WTC11 (cell line): ENCODE data around the gene KLHL41. TPM values are rescaled to one million over a fixed set of nuclear protein-coding genes. Genes with fewer than 3 reads are reported as not detected.

ENCODE experiments used
- ATAC-seq: fragments of 200-7000 bp; cut with Tn5 transposase; 2 replicates; pipeline ENCODE4 v1.10.0; 2021; ENCODE audit warnings: mild to moderate bottlenecking, moderate library complexity
- CTCF ChIA-PET: fragments of 300-600 bp; sonication (Branson Sonifier 250); formaldehyde crosslinking; loops from one replicate; lab custom pipeline; 2021; ENCODE audit warnings: antibody characterized with exemption; lab: Charles Lee
- POLR2A ChIA-PET: fragments of 350-600 bp; sonication (Branson Sonifier 250); formaldehyde crosslinking; loops from one replicate; lab custom pipeline; 2021; ENCODE audit warnings: antibody characterized with exemption; lab: Charles Lee
- DNase-seq: peaks from one replicate; pipeline ENCODE4 v3.0.0; 2021; ENCODE audit warnings: low spot score
- H3K27ac Mint-ChIP-seq: 2 replicates; pipeline ENCODE4 v1.8.0; 2021; ENCODE audit warnings: mixed read lengths
- H3K27me3 Mint-ChIP-seq: 2 replicates; pipeline ENCODE4 v1.8.0; 2021; ENCODE audit warnings: low read depth, mild to moderate bottlenecking, moderate library complexity, mixed read lengths
- H3K36me3 Mint-ChIP-seq: 2 replicates; pipeline ENCODE4 v1.8.0; 2021; ENCODE audit warnings: mixed read lengths
- H3K4me1 Mint-ChIP-seq: 2 replicates; pipeline ENCODE4 v1.8.0; 2022; ENCODE audit warnings: mixed read lengths
- H3K4me3 Mint-ChIP-seq: 2 replicates; pipeline ENCODE4 v1.8.0; 2021; ENCODE audit warnings: mild to moderate bottlenecking, moderate library complexity, mixed read lengths
- H3K9me3 Mint-ChIP-seq: 2 replicates; pipeline ENCODE4 v1.8.0; 2021; ENCODE audit warnings: mixed read lengths
- AFF4 ChIP-seq: sonication (generic); formaldehyde crosslinking; IDR thresholded peaks from 2 replicates; pipeline ENCODE4 v1.8.1; 2023; ENCODE audit warnings: mild to moderate bottlenecking, missing genetic modification reagents, borderline replicate concordance
- ATF1 ChIP-seq: sonication (generic); formaldehyde crosslinking; IDR thresholded peaks from 2 replicates; pipeline ENCODE4 v1.8.1; 2023; ENCODE audit warnings: mild to moderate bottlenecking, moderate library complexity, missing genetic modification reagents
- GTF2I ChIP-seq: fragments of 250-450 bp; sonication (Bioruptor Pico); conservative IDR thresholded peaks from 2 replicates; pipeline ENCODE4 v1.4.0; 2021; ENCODE audit warnings: mild to moderate bottlenecking
- HMGA2 ChIP-seq: fragments of 250-450 bp; sonication (Bioruptor Pico); IDR thresholded peaks from 2 replicates; pipeline ENCODE4 v1.4.0; 2021; ENCODE audit warnings: mild to moderate bottlenecking, moderate library complexity
- IRF2 ChIP-seq: sonication (generic); formaldehyde crosslinking; IDR thresholded peaks from 2 replicates; pipeline ENCODE4 v1.8.0; 2022; ENCODE audit warnings: low read depth, missing genetic modification reagents, borderline replicate concordance
- NR2C2 ChIP-seq: sonication (generic); formaldehyde crosslinking; IDR thresholded peaks from 2 replicates; pipeline ENCODE4 v1.8.0; 2022; ENCODE audit warnings: mild to moderate bottlenecking, missing genetic modification reagents
- OVOL2 ChIP-seq: fragments of 250-450 bp; sonication (Bioruptor Pico); IDR thresholded peaks from 2 replicates; pipeline ENCODE4 v1.9.0; 2021; ENCODE audit warnings: mild to moderate bottlenecking, borderline replicate concordance
- SOX15 ChIP-seq: fragments of 250-450 bp; sonication (Bioruptor Pico); IDR thresholded peaks from 2 replicates; pipeline ENCODE4 v1.9.0; 2021; ENCODE audit warnings: mild to moderate bottlenecking
- TCF7 ChIP-seq: sonication (generic); formaldehyde crosslinking; IDR thresholded peaks from 2 replicates; pipeline ENCODE4 v1.8.0; 2022; ENCODE audit warnings: mild to moderate bottlenecking, low read depth, missing genetic modification reagents, moderate library complexity
- ZBTB43 ChIP-seq: sonication (generic); formaldehyde crosslinking; IDR thresholded peaks from 2 replicates; pipeline ENCODE4 v1.8.1; 2023; ENCODE audit warnings: mild to moderate bottlenecking, missing genetic modification reagents
- ZNF121 ChIP-seq: sonication (generic); formaldehyde crosslinking; IDR thresholded peaks from 2 replicates; pipeline ENCODE4 v1.8.0; 2023; ENCODE audit warnings: missing genetic modification reagents
- ZNF219 ChIP-seq: sonication (generic); formaldehyde crosslinking; IDR thresholded peaks from 2 replicates; pipeline ENCODE4 v1.8.0; 2023; ENCODE audit warnings: missing genetic modification reagents, mild to moderate bottlenecking, borderline replicate concordance
- ZNF317 ChIP-seq: sonication (generic); formaldehyde crosslinking; IDR thresholded peaks from 2 replicates; pipeline ENCODE4 v1.8.1; 2023; ENCODE audit warnings: low read depth, mild to moderate bottlenecking, moderate library complexity, missing genetic modification reagents, borderline replicate concordance
- ZNF425 ChIP-seq: fragments of 250-450 bp; sonication (Bioruptor Pico); conservative IDR thresholded peaks from 2 replicates; pipeline ENCODE4 v1.9.0; 2021; ENCODE audit warnings: mild to moderate bottlenecking
- ZSCAN18 ChIP-seq: fragments of 250-450 bp; sonication (Bioruptor Pico); IDR thresholded peaks from 2 replicates; pipeline ENCODE4 v2.1.2; 2022; ENCODE audit warnings: mild to moderate bottlenecking, moderate library complexity
- total RNA-seq: library from RNA; stranded (reverse); gene quantifications from 3 replicates; pipeline ENCODE4 v1.2.3, GENCODE V29; 2021
- TF ChIP-seq, protein P1 (sequence below): sonication (generic); formaldehyde crosslinking; IDR thresholded peaks from 2 replicates; pipeline ENCODE4 v1.8.0; 2023; ENCODE audit warnings: missing genetic modification reagents, mild to moderate bottlenecking, borderline replicate concordance
- TF ChIP-seq, protein P2 (sequence below): sonication (generic); formaldehyde crosslinking; IDR thresholded peaks from 2 replicates; pipeline ENCODE4 v1.8.1; 2023; ENCODE audit warnings: mild to moderate bottlenecking, missing genetic modification reagents, moderate library complexity
- TF ChIP-seq, protein P3 (sequence below): sonication (generic); formaldehyde crosslinking; IDR thresholded peaks from 2 replicates; pipeline ENCODE4 v1.8.0; 2022; ENCODE audit warnings: mild to moderate bottlenecking, missing genetic modification reagents
- TF ChIP-seq, protein P4 (sequence below): sonication (generic); formaldehyde crosslinking; IDR thresholded peaks from 2 replicates; pipeline ENCODE4 v1.8.1; 2023; ENCODE audit warnings: mild to moderate bottlenecking, missing genetic modification reagents

KLHL41 gene
- total RNA-seq, 1 experiment from 2014 or later = not detected

DNA sequence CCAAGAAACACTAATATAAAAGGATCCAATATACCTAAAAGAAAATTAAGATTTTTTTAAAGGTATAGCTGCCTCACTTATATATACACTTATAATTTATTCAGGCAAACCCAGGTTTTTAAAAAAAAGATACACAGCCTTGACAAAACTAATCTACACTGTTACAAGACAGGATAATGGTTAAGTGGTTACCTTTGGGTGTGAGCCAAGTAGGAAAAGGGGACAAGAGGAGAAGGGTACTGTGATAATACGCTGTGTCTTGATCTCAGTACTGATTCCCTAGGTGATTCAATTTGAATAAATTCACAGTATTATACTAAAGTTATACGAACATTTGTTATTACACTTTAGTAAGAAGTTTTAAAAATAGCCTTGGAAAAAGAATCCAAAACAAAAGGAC lies 30.6 kb downstream of the KLHL41 start (continued):
- no peak for TF ChIP-seq AFF4 (CRISPR knock-in tag)
- TF ChIP-seq, protein P1, sequence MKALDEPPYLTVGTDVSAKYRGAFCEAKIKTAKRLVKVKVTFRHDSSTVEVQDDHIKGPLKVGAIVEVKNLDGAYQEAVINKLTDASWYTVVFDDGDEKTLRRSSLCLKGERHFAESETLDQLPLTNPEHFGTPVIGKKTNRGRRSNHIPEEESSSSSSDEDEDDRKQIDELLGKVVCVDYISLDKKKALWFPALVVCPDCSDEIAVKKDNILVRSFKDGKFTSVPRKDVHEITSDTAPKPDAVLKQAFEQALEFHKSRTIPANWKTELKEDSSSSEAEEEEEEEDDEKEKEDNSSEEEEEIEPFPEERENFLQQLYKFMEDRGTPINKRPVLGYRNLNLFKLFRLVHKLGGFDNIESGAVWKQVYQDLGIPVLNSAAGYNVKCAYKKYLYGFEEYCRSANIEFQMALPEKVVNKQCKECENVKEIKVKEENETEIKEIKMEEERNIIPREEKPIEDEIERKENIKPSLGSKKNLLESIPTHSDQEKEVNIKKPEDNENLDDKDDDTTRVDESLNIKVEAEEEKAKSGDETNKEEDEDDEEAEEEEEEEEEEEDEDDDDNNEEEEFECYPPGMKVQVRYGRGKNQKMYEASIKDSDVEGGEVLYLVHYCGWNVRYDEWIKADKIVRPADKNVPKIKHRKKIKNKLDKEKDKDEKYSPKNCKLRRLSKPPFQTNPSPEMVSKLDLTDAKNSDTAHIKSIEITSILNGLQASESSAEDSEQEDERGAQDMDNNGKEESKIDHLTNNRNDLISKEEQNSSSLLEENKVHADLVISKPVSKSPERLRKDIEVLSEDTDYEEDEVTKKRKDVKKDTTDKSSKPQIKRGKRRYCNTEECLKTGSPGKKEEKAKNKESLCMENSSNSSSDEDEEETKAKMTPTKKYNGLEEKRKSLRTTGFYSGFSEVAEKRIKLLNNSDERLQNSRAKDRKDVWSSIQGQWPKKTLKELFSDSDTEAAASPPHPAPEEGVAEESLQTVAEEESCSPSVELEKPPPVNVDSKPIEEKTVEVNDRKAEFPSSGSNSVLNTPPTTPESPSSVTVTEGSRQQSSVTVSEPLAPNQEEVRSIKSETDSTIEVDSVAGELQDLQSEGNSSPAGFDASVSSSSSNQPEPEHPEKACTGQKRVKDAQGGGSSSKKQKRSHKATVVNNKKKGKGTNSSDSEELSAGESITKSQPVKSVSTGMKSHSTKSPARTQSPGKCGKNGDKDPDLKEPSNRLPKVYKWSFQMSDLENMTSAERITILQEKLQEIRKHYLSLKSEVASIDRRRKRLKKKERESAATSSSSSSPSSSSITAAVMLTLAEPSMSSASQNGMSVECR (CRISPR knock-in tag) = no peak
- no peak for TF ChIP-seq SOX15 (CRISPR knock-in tag)
- TF ChIP-seq ATF1 (CRISPR knock-in tag) = no peak
- TF ChIP-seq OVOL2 = no peak
- no peak for TF ChIP-seq GTF2I (CRISPR knock-in tag)
- no peak for TF ChIP-seq ZNF121
- TF ChIP-seq TCF7 (CRISPR knock-in tag) = no peak
- TF ChIP-seq HMGA2 (CRISPR knock-in tag) = no peak
- TF ChIP-seq ZNF317 (CRISPR knock-in tag) = no peak
- TF ChIP-seq, protein P2, sequence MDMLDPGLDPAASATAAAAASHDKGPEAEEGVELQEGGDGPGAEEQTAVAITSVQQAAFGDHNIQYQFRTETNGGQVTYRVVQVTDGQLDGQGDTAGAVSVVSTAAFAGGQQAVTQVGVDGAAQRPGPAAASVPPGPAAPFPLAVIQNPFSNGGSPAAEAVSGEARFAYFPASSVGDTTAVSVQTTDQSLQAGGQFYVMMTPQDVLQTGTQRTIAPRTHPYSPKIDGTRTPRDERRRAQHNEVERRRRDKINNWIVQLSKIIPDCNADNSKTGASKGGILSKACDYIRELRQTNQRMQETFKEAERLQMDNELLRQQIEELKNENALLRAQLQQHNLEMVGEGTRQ (CRISPR knock-in tag) = no peak
- TF ChIP-seq ZBTB43 = no peak
- TF ChIP-seq, all 79 proteins: peak for 0

- no peaks in the 10 kb centered on the region for H3K4me1 Mint-ChIP-seq
- ATAC-seq = no peak
- H3K27me3 Mint-ChIP-seq = no peaks in the 10 kb centered on the region
- H3K27ac Mint-ChIP-seq = no peak overlapping the region
- ChIA-PET CTCF (no interaction called here), POLR2A (no interaction called here)
- DNase-seq = no peak
- H3K9me3 Mint-ChIP-seq = no peaks in the 10 kb centered on the region
- no peak overlapping the region for H3K4me3 Mint-ChIP-seq
- peaks cover 50% of the 10 kb centered on the region for H3K36me3 Mint-ChIP-seq
- TF ChIP-seq ZSCAN18 (CRISPR knock-in tag) (no peak), HMGA2 (CRISPR knock-in tag) (no peak), IRF2 (no peak), NR2C2 (CRISPR knock-in tag) (no peak), ZNF219 (no peak), ZNF425 (CRISPR knock-in tag) (no peak)
- TF ChIP-seq, protein P3, sequence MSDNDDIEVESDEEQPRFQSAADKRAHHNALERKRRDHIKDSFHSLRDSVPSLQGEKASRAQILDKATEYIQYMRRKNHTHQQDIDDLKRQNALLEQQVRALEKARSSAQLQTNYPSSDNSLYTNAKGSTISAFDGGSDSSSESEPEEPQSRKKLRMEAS (CRISPR knock-in tag) = no peak
- TF ChIP-seq, protein P4, sequence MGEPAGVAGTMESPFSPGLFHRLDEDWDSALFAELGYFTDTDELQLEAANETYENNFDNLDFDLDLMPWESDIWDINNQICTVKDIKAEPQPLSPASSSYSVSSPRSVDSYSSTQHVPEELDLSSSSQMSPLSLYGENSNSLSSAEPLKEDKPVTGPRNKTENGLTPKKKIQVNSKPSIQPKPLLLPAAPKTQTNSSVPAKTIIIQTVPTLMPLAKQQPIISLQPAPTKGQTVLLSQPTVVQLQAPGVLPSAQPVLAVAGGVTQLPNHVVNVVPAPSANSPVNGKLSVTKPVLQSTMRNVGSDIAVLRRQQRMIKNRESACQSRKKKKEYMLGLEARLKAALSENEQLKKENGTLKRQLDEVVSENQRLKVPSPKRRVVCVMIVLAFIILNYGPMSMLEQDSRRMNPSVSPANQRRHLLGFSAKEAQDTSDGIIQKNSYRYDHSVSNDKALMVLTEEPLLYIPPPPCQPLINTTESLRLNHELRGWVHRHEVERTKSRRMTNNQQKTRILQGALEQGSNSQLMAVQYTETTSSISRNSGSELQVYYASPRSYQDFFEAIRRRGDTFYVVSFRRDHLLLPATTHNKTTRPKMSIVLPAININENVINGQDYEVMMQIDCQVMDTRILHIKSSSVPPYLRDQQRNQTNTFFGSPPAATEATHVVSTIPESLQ (CRISPR knock-in tag) = no peak
These were observed 32.9 kb downstream of the KLHL41 start for GRCh38 chr2:169542433-169542832.
